ENCODE data around the gene APMAP. TPM values are rescaled to one million over a fixed set of nuclear protein-coding genes. Genes with fewer than 3 reads are reported as not detected.

The APMAP gene
- total and polyA plus RNA-seq, 4 donors, result 132 to 378 (median 234) TPM

DNA sequence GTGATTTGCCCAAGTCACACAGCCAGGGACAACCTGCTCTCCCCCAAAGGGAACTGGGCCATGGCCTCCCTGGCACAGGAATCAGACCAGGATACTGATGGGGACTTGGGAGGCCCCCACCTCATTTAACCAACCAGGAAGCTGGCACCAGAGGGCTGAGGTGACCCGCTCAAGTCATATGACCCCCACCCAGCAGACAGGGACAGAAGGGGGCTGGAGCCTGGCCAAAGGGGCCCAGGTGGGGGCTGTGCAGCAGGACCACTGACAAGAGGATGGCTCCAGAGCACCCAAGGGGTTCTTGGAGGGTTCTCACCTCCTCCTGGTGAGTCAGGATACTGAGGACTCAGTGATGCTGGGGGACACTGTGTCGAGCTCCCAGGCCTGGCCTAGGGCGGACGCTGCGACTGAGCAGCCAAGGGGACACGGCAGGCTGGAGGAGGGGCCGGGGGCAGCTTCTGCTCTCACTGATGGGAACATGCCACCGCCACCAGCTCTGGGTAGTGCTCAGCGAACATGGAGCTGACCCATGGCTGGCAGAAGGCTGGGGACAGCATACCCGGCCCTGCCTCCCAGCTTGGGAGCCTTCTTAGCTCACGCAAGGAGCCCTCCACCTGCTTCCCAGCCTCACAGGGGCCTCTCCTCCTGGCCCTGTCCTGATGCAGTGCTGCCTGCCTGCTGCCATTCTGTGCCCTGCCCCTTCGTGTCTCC, 42.3 kb downstream of the APMAP start (continued):
- no peak for TF ChIP-seq EGR1 (IDR thresholded peaks at IDR 0.05; ENCODE audit: low read depth in 2 of 2)
- no peak for TF ChIP-seq SP1 (IDR thresholded peaks at IDR 0.05)
- TF ChIP-seq HNF4A (conservative IDR thresholded peaks at IDR 0.05), result no peak
- no peak for TF ChIP-seq JUND (IDR thresholded peaks at IDR 0.05)
- TF ChIP-seq TAF1 (conservative IDR thresholded peaks at IDR 0.05), result no peak
- no peak for TF ChIP-seq RAD21 (IDR thresholded peaks at IDR 0.05)
- TF ChIP-seq, protein P1, sequence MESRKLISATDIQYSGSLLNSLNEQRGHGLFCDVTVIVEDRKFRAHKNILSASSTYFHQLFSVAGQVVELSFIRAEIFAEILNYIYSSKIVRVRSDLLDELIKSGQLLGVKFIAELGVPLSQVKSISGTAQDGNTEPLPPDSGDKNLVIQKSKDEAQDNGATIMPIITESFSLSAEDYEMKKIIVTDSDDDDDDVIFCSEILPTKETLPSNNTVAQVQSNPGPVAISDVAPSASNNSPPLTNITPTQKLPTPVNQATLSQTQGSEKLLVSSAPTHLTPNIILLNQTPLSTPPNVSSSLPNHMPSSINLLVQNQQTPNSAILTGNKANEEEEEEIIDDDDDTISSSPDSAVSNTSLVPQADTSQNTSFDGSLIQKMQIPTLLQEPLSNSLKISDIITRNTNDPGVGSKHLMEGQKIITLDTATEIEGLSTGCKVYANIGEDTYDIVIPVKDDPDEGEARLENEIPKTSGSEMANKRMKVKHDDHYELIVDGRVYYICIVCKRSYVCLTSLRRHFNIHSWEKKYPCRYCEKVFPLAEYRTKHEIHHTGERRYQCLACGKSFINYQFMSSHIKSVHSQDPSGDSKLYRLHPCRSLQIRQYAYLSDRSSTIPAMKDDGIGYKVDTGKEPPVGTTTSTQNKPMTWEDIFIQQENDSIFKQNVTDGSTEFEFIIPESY (IDR thresholded peaks at IDR 0.05), result no peak

DNA sequence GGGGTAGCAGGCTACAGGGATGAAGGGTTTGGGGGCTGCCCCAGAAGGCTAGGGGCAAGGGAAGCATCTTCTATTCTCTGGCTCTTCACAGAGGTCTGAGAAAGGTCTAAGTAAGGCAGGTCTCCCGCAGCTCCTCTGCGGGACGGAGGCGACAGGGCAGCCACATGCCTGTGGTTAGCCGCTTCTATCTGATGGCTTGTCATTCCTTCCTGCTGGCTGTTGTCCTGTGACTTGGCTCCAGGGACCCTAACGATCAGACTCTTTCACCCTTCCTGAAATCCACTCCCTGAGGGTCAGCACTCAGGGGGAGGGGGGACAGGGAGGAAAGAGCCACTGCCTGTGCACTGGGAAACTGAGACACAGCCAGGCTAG, 42.8 kb downstream of the APMAP start:
- Histone ChIP-seq H3K27me3 (ENCODE audit: control insufficient read depth in 4 of 4, insufficient read depth in 4 of 4, low read length in 3 of 4) (no peaks in the 10 kb centered on the region), H3K9me3 (ENCODE audit: control insufficient read depth in 4 of 4, low read length in 3 of 4) (no peaks in the 10 kb centered on the region), H3K27ac (ENCODE audit: low read depth in 1 of 2, low read length in 2 of 2) (peak overlapping the region; percentile 63 to 69), H3K36me3 (ENCODE audit: control insufficient read depth in 4 of 4, insufficient read depth in 3 of 4, low read depth in 1 of 4, low read length in 3 of 4) (peaks cover 0 to 3% (median 0%) of the 10 kb centered on the region in 4 donors), H3K9ac (ENCODE audit: low read depth in 1 of 2, low read length in 2 of 2) (peak overlapping the region; percentile 45 to 51), H3K4me3 (ENCODE audit: low read depth in 1 of 3, low read length in 3 of 3) (peak overlapping the region in 2 of 3 donors; percentile 4 to 18), H3K4me1 (ENCODE audit: control insufficient read depth in 4 of 4, insufficient read depth in 4 of 4, low read length in 3 of 4) (peaks cover 0 to 25% (median 17%) of the 10 kb centered on the region in 4 donors)
- WGBS, result 41% methylated on average over 6 of the region's 6 CpGs
- no peak for DNase-seq (ENCODE audit: low spot score)
- TF ChIP-seq FOXA1 (IDR thresholded peaks at IDR 0.05) (no peak), TAF1 (conservative IDR thresholded peaks at IDR 0.05) (no peak), JUND (IDR thresholded peaks at IDR 0.05) (no peak), YY1 (IDR thresholded peaks at IDR 0.05) (no peak), HNF4A (conservative IDR thresholded peaks at IDR 0.05) (no peak), EGR1 (IDR thresholded peaks at IDR 0.05; ENCODE audit: low read depth in 2 of 2) (no peak), RXRA (IDR thresholded peaks at IDR 0.05) (no peak), FOXA2 (IDR thresholded peaks at IDR 0.05) (no peak), NR2F2 (IDR thresholded peaks at IDR 0.05) (no peak), SP1 (IDR thresholded peaks at IDR 0.05) (no peak)
- TF ChIP-seq, protein P2, sequence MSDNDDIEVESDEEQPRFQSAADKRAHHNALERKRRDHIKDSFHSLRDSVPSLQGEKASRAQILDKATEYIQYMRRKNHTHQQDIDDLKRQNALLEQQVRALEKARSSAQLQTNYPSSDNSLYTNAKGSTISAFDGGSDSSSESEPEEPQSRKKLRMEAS (IDR thresholded peaks at IDR 0.05), result no peak
- TF ChIP-seq, protein P3, sequence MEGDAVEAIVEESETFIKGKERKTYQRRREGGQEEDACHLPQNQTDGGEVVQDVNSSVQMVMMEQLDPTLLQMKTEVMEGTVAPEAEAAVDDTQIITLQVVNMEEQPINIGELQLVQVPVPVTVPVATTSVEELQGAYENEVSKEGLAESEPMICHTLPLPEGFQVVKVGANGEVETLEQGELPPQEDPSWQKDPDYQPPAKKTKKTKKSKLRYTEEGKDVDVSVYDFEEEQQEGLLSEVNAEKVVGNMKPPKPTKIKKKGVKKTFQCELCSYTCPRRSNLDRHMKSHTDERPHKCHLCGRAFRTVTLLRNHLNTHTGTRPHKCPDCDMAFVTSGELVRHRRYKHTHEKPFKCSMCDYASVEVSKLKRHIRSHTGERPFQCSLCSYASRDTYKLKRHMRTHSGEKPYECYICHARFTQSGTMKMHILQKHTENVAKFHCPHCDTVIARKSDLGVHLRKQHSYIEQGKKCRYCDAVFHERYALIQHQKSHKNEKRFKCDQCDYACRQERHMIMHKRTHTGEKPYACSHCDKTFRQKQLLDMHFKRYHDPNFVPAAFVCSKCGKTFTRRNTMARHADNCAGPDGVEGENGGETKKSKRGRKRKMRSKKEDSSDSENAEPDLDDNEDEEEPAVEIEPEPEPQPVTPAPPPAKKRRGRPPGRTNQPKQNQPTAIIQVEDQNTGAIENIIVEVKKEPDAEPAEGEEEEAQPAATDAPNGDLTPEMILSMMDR (IDR thresholded peaks at IDR 0.05; ENCODE audit: low read depth, low read length, missing input control), result no peak
- TF ChIP-seq, protein P1 (IDR thresholded peaks at IDR 0.05), result no peak
- TF ChIP-seq, protein P4, sequence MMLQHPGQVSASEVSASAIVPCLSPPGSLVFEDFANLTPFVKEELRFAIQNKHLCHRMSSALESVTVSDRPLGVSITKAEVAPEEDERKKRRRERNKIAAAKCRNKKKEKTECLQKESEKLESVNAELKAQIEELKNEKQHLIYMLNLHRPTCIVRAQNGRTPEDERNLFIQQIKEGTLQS (IDR thresholded peaks at IDR 0.05), result no peak

All from liver (tissue), 9 donors.